Stomach (tissue), 9 donors: Measurements from ENCODE around the gene SLC13A5. TPM values are rescaled to one million over a fixed set of nuclear protein-coding genes. Genes with fewer than 3 reads are reported as not detected.
A peak's percentile ranks its signal among the peaks of the same experiment; 100 is the strongest.

Source experiments
- DNase-seq, 2 donors: peaks; one replicate each; pipeline versions ENCODE4 v3.0.0 to v3.0.0-alpha.2; 2013 to 2019
- H3K27ac ChIP-seq, 5 donors: fragments of 200-600 bp in 4 of 5; sonication (generic) in 4 of 5; one replicate each; pipeline ENCODE4 v1.5.1; 2013 to 2019; ENCODE audit warnings: mild to moderate bottlenecking in 1 of 5, moderate library complexity in 1 of 5
- H3K27me3 ChIP-seq, 3 donors: fragments of 200-600 bp; sonication (generic); one replicate each; pipeline ENCODE4 v1.5.1; 2017 to 2019; ENCODE audit warnings: mixed run types in 1 of 3
- H3K36me3 ChIP-seq, 4 donors: fragments of 200-600 bp; sonication (generic); 1 replicate in 3 of 4; 2 replicates in 1 of 4; pipeline ENCODE4 v1.5.1; 2016 to 2019
- H3K4me1 ChIP-seq, 4 donors: fragments of 200-600 bp; sonication (generic); one replicate each; pipeline ENCODE4 v1.5.1; 2016 to 2019
- H3K4me3 ChIP-seq, 4 donors: fragments of 200-600 bp; sonication (generic) in 3 of 4; one replicate each; pipeline ENCODE4 v1.5.1; 2016 to 2019; ENCODE audit warnings: mild to moderate bottlenecking in 1 of 4
- H3K9me3 ChIP-seq, 4 donors: fragments of 200-600 bp; sonication (generic); one replicate each; pipeline ENCODE4 v1.5.1; 2016 to 2019
- EP300 ChIP-seq: sonication (generic); formaldehyde crosslinking; IDR thresholded peaks from one replicate; pipeline ENCODE4 v1.6.1; 2017; ENCODE audit warnings: antibody characterized with exemption
- POLR2A ChIP-seq, 4 donors: fragments of 450-650 bp; IDR thresholded peaks; one replicate each; pipeline ENCODE4 v1.6.1; 2016; ENCODE audit warnings: antibody characterized with exemption in 4 of 4, control low read depth in 2 of 4, mild to moderate bottlenecking in 1 of 4, moderate library complexity in 1 of 4
- POLR2AphosphoS5 ChIP-seq, 3 donors: sonication (generic); formaldehyde crosslinking; IDR thresholded peaks; one replicate each; pipeline ENCODE4 v1.6.1; 2016; ENCODE audit warnings: antibody characterized with exemption in 3 of 3
- WGBS, 5 donors: extraction: QIAGEN DNeasy Blood & Tissue Kit in 3 of 5; methylation state at CpG; one replicate each; pipeline versions ENCODE4 v1.1.5 to v1.1.7; 2013 to 2018; 5-methylcytosine and 5-hydroxymethylcytosine counted together
- intact Hi-C: fragments of 100-400 bp; cut with DNase I; formaldehyde crosslinking; loops from one replicate; pipeline ENCODE4 v1.15.1; 2023; ENCODE audit warnings: low total_unique reads
- polyA plus RNA-seq, 3 donors: library from polyadenylated mRNA; stranded (reverse); fragments of 200-250 nt; gene quantifications; one replicate each; pipeline ENCODE4 v1.2.3, GENCODE V29; 2013
- total RNA-seq, 5 donors: library from RNA; depleted of rRNA; stranded (reverse); fragments of >200 nt; gene quantifications; one replicate each; pipeline versions ENCODE4 v1.1.0 to v1.2.3, GENCODE V29; 2014 to 2016
- TF ChIP-seq, protein P1 (sequence below), 7 experiments: fragments of 450-650 bp in 4 of 7; fragments of 200-600 bp in 3 of 7; sonication (generic) in 3 of 7; IDR thresholded peaks; one replicate each; pipeline ENCODE4 v1.5.1; 2016 to 2019; ENCODE audit warnings: antibody characterized with exemption in 7 of 7, control low read depth in 2 of 7, mild to moderate bottlenecking in 1 of 7
- donor health status: healthy with polysubstance abuse.
- donor health status: Bipolar disorder and iron deficiency.
- donor health status: healthy.

SLC13A5 gene
- total and polyA plus RNA-seq, 8 donors: 3.1 TPM; not detected in 7

- Histone ChIP-seq H3K36me3 (no peaks in the 10 kb centered on the region), H3K4me3 (peak overlapping the region in 2 of 4 donors; percentile 16 to 20), H3K27me3 (peaks cover 7 to 61% (median 26%) of the 10 kb centered on the region in 3 donors), H3K9me3 (peaks cover 0 to 6% (median 0%) of the 10 kb centered on the region in 4 donors), H3K4me1 (peaks cover 14 to 56% (median 41%) of the 10 kb centered on the region in 4 donors), H3K27ac (no peak overlapping the region)
- TF ChIP-seq POLR2AphosphoS5 (IDR thresholded peaks at IDR 0.05): no peak
- TF ChIP-seq, protein P1, sequence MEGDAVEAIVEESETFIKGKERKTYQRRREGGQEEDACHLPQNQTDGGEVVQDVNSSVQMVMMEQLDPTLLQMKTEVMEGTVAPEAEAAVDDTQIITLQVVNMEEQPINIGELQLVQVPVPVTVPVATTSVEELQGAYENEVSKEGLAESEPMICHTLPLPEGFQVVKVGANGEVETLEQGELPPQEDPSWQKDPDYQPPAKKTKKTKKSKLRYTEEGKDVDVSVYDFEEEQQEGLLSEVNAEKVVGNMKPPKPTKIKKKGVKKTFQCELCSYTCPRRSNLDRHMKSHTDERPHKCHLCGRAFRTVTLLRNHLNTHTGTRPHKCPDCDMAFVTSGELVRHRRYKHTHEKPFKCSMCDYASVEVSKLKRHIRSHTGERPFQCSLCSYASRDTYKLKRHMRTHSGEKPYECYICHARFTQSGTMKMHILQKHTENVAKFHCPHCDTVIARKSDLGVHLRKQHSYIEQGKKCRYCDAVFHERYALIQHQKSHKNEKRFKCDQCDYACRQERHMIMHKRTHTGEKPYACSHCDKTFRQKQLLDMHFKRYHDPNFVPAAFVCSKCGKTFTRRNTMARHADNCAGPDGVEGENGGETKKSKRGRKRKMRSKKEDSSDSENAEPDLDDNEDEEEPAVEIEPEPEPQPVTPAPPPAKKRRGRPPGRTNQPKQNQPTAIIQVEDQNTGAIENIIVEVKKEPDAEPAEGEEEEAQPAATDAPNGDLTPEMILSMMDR (IDR thresholded peaks at IDR 0.05): no peak
- TF ChIP-seq POLR2A (IDR thresholded peaks at IDR 0.05): no peak
- TF ChIP-seq EP300: no peak
- DNase-seq: peak; percentile 52 to 54
- WGBS, 5 donors: 12 to 53% (median 34%) methylated on average over 41 to 46 of the region's 46 CpGs
- intact Hi-C loops: no loop called here
These were observed 58.1 kb downstream of the SLC13A5 start for GRCh38 chr17:6654841-6655731.

DNA sequence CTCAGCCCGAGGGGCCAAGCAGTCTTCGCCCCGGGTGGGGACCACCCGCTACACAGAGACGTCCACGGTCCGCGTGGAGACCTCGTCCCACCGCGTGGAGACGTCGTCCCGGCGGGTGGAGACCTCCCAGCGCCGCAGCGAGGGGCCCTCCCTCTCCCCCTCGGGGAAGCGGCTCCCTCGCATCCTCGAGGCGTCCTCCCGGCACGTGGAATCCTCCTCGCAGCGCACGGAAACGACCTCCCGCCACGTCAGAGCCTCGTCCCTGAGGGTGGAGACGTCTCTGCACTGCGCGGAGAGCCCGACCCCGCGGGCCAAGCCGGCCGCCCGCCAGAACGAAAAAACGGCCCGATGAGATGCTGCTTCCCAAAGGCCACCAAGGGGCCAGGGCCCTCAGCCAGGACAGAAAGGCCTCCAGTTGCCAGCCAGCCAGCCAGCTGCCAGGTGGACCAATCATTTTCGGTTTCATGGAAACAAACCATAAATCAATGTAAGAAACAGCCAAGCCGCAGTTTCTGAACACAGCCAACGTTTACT lies 61.2 kb downstream of the SLC13A5 start:
- WGBS, 5 donors: 3 to 11% (median 5%) methylated on average over 3 to 47 of the region's 47 CpGs
- H3K9me3 ChIP-seq: peaks cover 0 to 6% (median 0%) of the 10 kb centered on the region in 4 donors
- H3K4me1 ChIP-seq: peaks cover 20 to 80% (median 59%) of the 10 kb centered on the region in 4 donors
- TF ChIP-seq POLR2AphosphoS5 (IDR thresholded peaks at IDR 0.05) (peak in 1 of 3 donors; percentile 18), POLR2A (IDR thresholded peaks at IDR 0.05) (no peak)
- intact Hi-C loops: no loop called here
- peak overlapping the region; percentile 81 to 91 (median 83) for H3K27ac ChIP-seq
- H3K4me3 ChIP-seq: peak overlapping the region; percentile 57 to 83 (median 62)
- H3K36me3 ChIP-seq: peaks cover 7 to 27% (median 21%) of the 10 kb centered on the region in 4 donors
- peak; percentile 66 to 81 for DNase-seq
- H3K27me3 ChIP-seq: peaks cover 7 to 36% (median 18%) of the 10 kb centered on the region in 3 donors

- 0 to 1% (median 1%) methylated on average over 9 to 35 of the region's 35 CpGs for WGBS, 5 donors
- intact Hi-C loops: no loop called here
These were observed 61.7 kb downstream of the SLC13A5 start, which contains the start of the genes C17orf100 and MED31 for GRCh38 chr17:6651354-6651918. TSS of gene C17orf100 (plus strand) at chr17:6651762. CDS start at chr17:6651914, 152 bp downstream. TSS of gene MED31 (minus strand) at chr17:6651605. CDS start at chr17:6651528, 77 bp downstream.

DNA sequence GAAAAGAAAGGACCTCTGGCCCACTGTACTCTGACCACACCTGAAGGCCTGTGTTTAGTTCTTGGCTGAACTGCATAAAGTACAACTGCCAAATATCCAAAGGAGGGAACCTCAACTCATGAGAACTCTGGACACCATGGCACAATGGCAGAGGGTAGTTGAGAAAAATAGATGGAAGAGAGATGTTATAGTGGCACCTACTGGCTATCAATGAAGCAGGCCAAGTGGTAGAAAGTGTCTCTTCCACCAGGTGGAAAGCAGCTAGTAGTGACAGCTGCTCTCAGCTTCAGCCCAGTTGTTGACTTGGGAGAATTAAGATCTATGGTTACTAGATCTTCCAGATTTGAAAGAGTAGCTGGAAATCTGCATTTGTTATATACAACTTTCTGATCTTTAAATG lies 65.0 kb downstream of the SLC13A5 start:
- intact Hi-C loops: no loop called here

More at GRCh38 chr17:6651354-6651918, 61.7 kb downstream of the SLC13A5 start, which contains the start of the genes C17orf100 and MED31:
- H3K27ac ChIP-seq: peak within 1 kb of the TSS; percentile 82 to 93 (median 86)
- peaks cover 20 to 80% (median 61%) of the 10 kb centered on the region in 4 donors for H3K4me1 ChIP-seq
- H3K36me3 ChIP-seq: peaks cover 7 to 33% (median 27%) of the 10 kb centered on the region in 4 donors
- TF ChIP-seq POLR2AphosphoS5 (IDR thresholded peaks at IDR 0.05) (peak; percentile 78 to 94 (median 81)), EP300 (no peak), POLR2A (IDR thresholded peaks at IDR 0.05) (peak in 1 of 4 donors; percentile 60)
- TF ChIP-seq, protein P1 (IDR thresholded peaks at IDR 0.05): no peak
- peaks cover 7 to 30% (median 15%) of the 10 kb centered on the region in 3 donors for H3K27me3 ChIP-seq
- DNase-seq: peak; percentile 97
- peaks cover 0 to 6% (median 0%) of the 10 kb centered on the region in 4 donors for H3K9me3 ChIP-seq
- peak within 1 kb of the TSS; percentile 57 to 83 (median 62) for H3K4me3 ChIP-seq

More for the DNA sequence above, 65.0 kb downstream of the SLC13A5 start:
- Histone ChIP-seq H3K9me3 (no peaks in the 10 kb centered on the region), H3K27me3 (no peaks in the 10 kb centered on the region), H3K27ac (no peak overlapping the region), H3K4me1 (peaks cover 20 to 67% (median 48%) of the 10 kb centered on the region in 4 donors), H3K36me3 (peaks cover 10 to 65% (median 58%) of the 10 kb centered on the region in 4 donors), H3K4me3 (no peak overlapping the region)
- no peak for DNase-seq
- TF ChIP-seq POLR2AphosphoS5 (IDR thresholded peaks at IDR 0.05): no peak
- TF ChIP-seq EP300: no peak
- TF ChIP-seq, protein P1 (IDR thresholded peaks at IDR 0.05): no peak
- TF ChIP-seq POLR2A (IDR thresholded peaks at IDR 0.05): no peak
